ENCODE results near the gene BATF.

The BATF gene

GRCh38 chr14:75539561-75540478 is 17.6 kb downstream of the BATF start:
- DNase-seq (ENCODE audit: extremely low spot score), result no peak
- TF ChIP-seq BHLHE40 (IDR thresholded peaks at IDR 0.05; ENCODE audit: borderline replicate concordance) (no peak), ARNT (IDR thresholded peaks at IDR 0.05) (no peak), ELF4 (IDR thresholded peaks at IDR 0.05) (no peak)
- ChIA-PET POLR2A (no interaction called here), CTCF (no interaction called here)

- no peak for DNase-seq (ENCODE audit: extremely low spot score)
- CTCF ChIA-PET, result no interaction called here
- TF ChIP-seq SP1 (IDR thresholded peaks at IDR 0.05) (no peak), FOXM1 (IDR thresholded peaks at IDR 0.05; ENCODE audit: borderline replicate concordance) (no peak), ZNF384 (IDR thresholded peaks at IDR 0.05) (no peak), BHLHE40 (IDR thresholded peaks at IDR 0.05; ENCODE audit: borderline replicate concordance) (no peak), LEF1 (IDR thresholded peaks at IDR 0.05; ENCODE audit: borderline replicate concordance) (no peak), L3MBTL2 (conservative IDR thresholded peaks at IDR 0.05) (no peak), FOXK2 (IDR thresholded peaks at IDR 0.05) (no peak), NFRKB (IDR thresholded peaks at IDR 0.05) (no peak), TARDBP (IDR thresholded peaks at IDR 0.05) (no peak), HDGF (IDR thresholded peaks at IDR 0.05; ENCODE audit: borderline replicate concordance) (no peak), CTBP1 (IDR thresholded peaks at IDR 0.05; ENCODE audit: borderline replicate concordance) (no peak), ELF4 (IDR thresholded peaks at IDR 0.05) (no peak), PKNOX1 (IDR thresholded peaks at IDR 0.05) (no peak), ARNT (IDR thresholded peaks at IDR 0.05) (no peak), FOXA1 (IDR thresholded peaks at IDR 0.05) (no peak), SUZ12 (IDR thresholded peaks at IDR 0.05) (no peak)
- POLR2A ChIA-PET, result no interaction called here
These were observed 18.2 kb downstream of the BATF start for GRCh38 chr14:75540479-75540851.

GRCh38 chr14:75542588-75543091 is 20.4 kb downstream of the BATF start:
- ChIA-PET CTCF (interaction anchor here (0.6 to 1.4 kb wide), 2 partner anchors 18 to 24 kb away, joined by 3 to 6 read pairs; no protein-coding TSS in a partner anchor), POLR2A (no interaction called here)
- DNase-seq (ENCODE audit: extremely low spot score), result no peak
- TF ChIP-seq FOXK2 (IDR thresholded peaks at IDR 0.05), result no peak
- TF ChIP-seq TARDBP (IDR thresholded peaks at IDR 0.05), result no peak
- TF ChIP-seq FOXA1 (IDR thresholded peaks at IDR 0.05), result no peak
- no peak for TF ChIP-seq SUZ12 (IDR thresholded peaks at IDR 0.05)
- TF ChIP-seq SP1 (IDR thresholded peaks at IDR 0.05), result no peak
- TF ChIP-seq ZNF384 (IDR thresholded peaks at IDR 0.05), result no peak
- no peak for TF ChIP-seq LEF1 (IDR thresholded peaks at IDR 0.05; ENCODE audit: borderline replicate concordance)
- TF ChIP-seq ELF4 (IDR thresholded peaks at IDR 0.05), result no peak
- no peak for TF ChIP-seq BHLHE40 (IDR thresholded peaks at IDR 0.05; ENCODE audit: borderline replicate concordance)
- TF ChIP-seq NFRKB (IDR thresholded peaks at IDR 0.05), result no peak

- no peak for DNase-seq (ENCODE audit: extremely low spot score)
- ChIA-PET POLR2A (no interaction called here), CTCF (interaction anchor here (0.6 to 1.4 kb wide), 2 partner anchors 18 to 24 kb away, joined by 3 to 6 read pairs; no protein-coding TSS in a partner anchor)
- TF ChIP-seq CTBP1 (IDR thresholded peaks at IDR 0.05; ENCODE audit: borderline replicate concordance) (no peak), PKNOX1 (IDR thresholded peaks at IDR 0.05) (no peak), NFRKB (IDR thresholded peaks at IDR 0.05) (no peak), FOXM1 (IDR thresholded peaks at IDR 0.05; ENCODE audit: borderline replicate concordance) (no peak), ZNF384 (IDR thresholded peaks at IDR 0.05) (no peak), ARNT (IDR thresholded peaks at IDR 0.05) (no peak)
These were observed 21.0 kb downstream of the BATF start for GRCh38 chr14:75543253-75543652.

GRCh38 chr14:75543786-75544185 is 21.5 kb downstream of the BATF start:
- ChIA-PET CTCF (no interaction called here), POLR2A (no interaction called here)
- no peak for DNase-seq (ENCODE audit: extremely low spot score)
- no peak for TF ChIP-seq SUZ12 (IDR thresholded peaks at IDR 0.05)

GRCh38 chr14:75545907-75546306 is 23.6 kb downstream of the BATF start:
- POLR2A ChIA-PET, result no interaction called here
- DNase-seq (ENCODE audit: extremely low spot score), result no peak
- CTCF ChIA-PET, result interaction anchor here (0.7 to 1.8 kb wide), 2 partner anchors 15 to 27 kb away, joined by 3 to 5 read pairs; no protein-coding TSS in a partner anchor
- no peak for TF ChIP-seq SUZ12 (IDR thresholded peaks at IDR 0.05)
- no peak for TF ChIP-seq ARNT (IDR thresholded peaks at IDR 0.05)
- TF ChIP-seq FOXA1 (IDR thresholded peaks at IDR 0.05), result no peak
- no peak for TF ChIP-seq FOXM1 (IDR thresholded peaks at IDR 0.05; ENCODE audit: borderline replicate concordance)
- TF ChIP-seq SP1 (IDR thresholded peaks at IDR 0.05), result no peak
- TF ChIP-seq CTBP1 (IDR thresholded peaks at IDR 0.05; ENCODE audit: borderline replicate concordance), result no peak

- DNase-seq (ENCODE audit: extremely low spot score), result no peak
- TF ChIP-seq NFRKB (IDR thresholded peaks at IDR 0.05) (no peak), CTBP1 (IDR thresholded peaks at IDR 0.05; ENCODE audit: borderline replicate concordance) (no peak), HDGF (IDR thresholded peaks at IDR 0.05; ENCODE audit: borderline replicate concordance) (no peak), ELF4 (IDR thresholded peaks at IDR 0.05) (no peak), FOXA1 (IDR thresholded peaks at IDR 0.05) (no peak), PKNOX1 (IDR thresholded peaks at IDR 0.05) (no peak), ZNF384 (IDR thresholded peaks at IDR 0.05) (no peak)
- ChIA-PET CTCF (no interaction called here), POLR2A (no interaction called here)
These were observed 25.4 kb downstream of the BATF start for GRCh38 chr14:75547552-75548250.

All from HEK293T (cell line).